ENCODE data around the gene SHQ1. TPM values are rescaled to one million over a fixed set of nuclear protein-coding genes. Genes with fewer than 3 reads are reported as not detected.
"Not testable (repeated sequence)": the region's sequence is repeated elsewhere in the genome, so short reads cannot be mapped to it uniquely, and the experiment has no call there.

SHQ1 gene
- total and polyA plus RNA-seq, 5 donors from 2014 or later = 14.5 to 26.3 (median 18.0) TPM

- not testable (repeated sequence) for H3K27me3 ChIP-seq (ENCODE audit: control insufficient read depth, insufficient read depth, low read length); H3K36me3 ChIP-seq (ENCODE audit: control insufficient read depth, insufficient read depth, low read length); ATAC-seq (ENCODE audit: low read depth in 2 of 2); H3K27ac Mint-ChIP-seq; H3K27ac ChIP-seq (ENCODE audit: insufficient read depth, low read length, poor library complexity, severe bottlenecking); H3K27me3 Mint-ChIP-seq; H3K4me1 Mint-ChIP-seq; H3K4me1 ChIP-seq (ENCODE audit: control insufficient read depth, insufficient read depth, low read length, poor library complexity, severe bottlenecking); DNase-seq; H3K9me3 ChIP-seq (ENCODE audit: control insufficient read depth in 2 of 2, low read length in 2 of 2); H3K4me3 ChIP-seq (ENCODE audit: low read depth, low read length); H3K36me3 Mint-ChIP-seq
- peaks cover 0 to 14% (median 1%) of the 10 kb centered on the region in 7 donors for H3K9me3 Mint-ChIP-seq
- peak overlapping the region in 1 of 4 donors; percentile 38 for H3K4me3 Mint-ChIP-seq
These were observed 115.4 kb downstream of the SHQ1 start for GRCh38 chr3:72732666-72733345.

- Mint-ChIP-seq H3K27ac (peak overlapping the region in 1 of 3 donors; percentile 14), H3K9me3 (peaks cover 0 to 6% (median 0%) of the 10 kb centered on the region in 7 donors), H3K4me1 (peaks cover 0 to 6% (median 0%) of the 10 kb centered on the region in 4 donors), H3K36me3 (peaks cover 4% of the 10 kb centered on the region), H3K27me3 (peaks cover 5% of the 10 kb centered on the region), H3K4me3 (no peak overlapping the region)
- DNase-seq (no peak), ATAC-seq (ENCODE audit: low read depth in 2 of 2) (no peak)
- no peaks in the 10 kb centered on the region for H3K4me1 ChIP-seq (ENCODE audit: control insufficient read depth, insufficient read depth, low read length, poor library complexity, severe bottlenecking)
- H3K4me3 ChIP-seq (ENCODE audit: low read depth, low read length) = no peak overlapping the region
- H3K27me3 ChIP-seq (ENCODE audit: control insufficient read depth, insufficient read depth, low read length) = no peaks in the 10 kb centered on the region
- no peak overlapping the region for H3K27ac ChIP-seq (ENCODE audit: insufficient read depth, low read length, poor library complexity, severe bottlenecking)
- no peaks in the 10 kb centered on the region for H3K36me3 ChIP-seq (ENCODE audit: control insufficient read depth, insufficient read depth, low read length)
- peaks cover 0 to 2% of the 10 kb centered on the region in 2 experiments for H3K9me3 ChIP-seq (ENCODE audit: control insufficient read depth in 2 of 2, low read length in 2 of 2)
These were observed 119.2 kb downstream of the SHQ1 start for GRCh38 chr3:72728958-72729467.

- DNase-seq = no peak
- ATAC-seq (ENCODE audit: low read depth in 2 of 2) = no peak
- Mint-ChIP-seq H3K27ac (no peak overlapping the region), H3K4me3 (no peak overlapping the region), H3K4me1 (peaks cover 0 to 6% (median 3%) of the 10 kb centered on the region in 4 donors), H3K9me3 (peaks cover 0 to 6% (median 2%) of the 10 kb centered on the region in 7 donors), H3K27me3 (peaks cover 5% of the 10 kb centered on the region), H3K36me3 (peaks cover 4% of the 10 kb centered on the region)
- no peak overlapping the region for H3K4me3 ChIP-seq (ENCODE audit: low read depth, low read length)
- H3K9me3 ChIP-seq (ENCODE audit: control insufficient read depth in 2 of 2, low read length in 2 of 2) = peaks cover 0 to 2% of the 10 kb centered on the region in 2 experiments
- H3K36me3 ChIP-seq (ENCODE audit: control insufficient read depth, insufficient read depth, low read length) = no peaks in the 10 kb centered on the region
- no peaks in the 10 kb centered on the region for H3K27me3 ChIP-seq (ENCODE audit: control insufficient read depth, insufficient read depth, low read length)
- H3K4me1 ChIP-seq (ENCODE audit: control insufficient read depth, insufficient read depth, low read length, poor library complexity, severe bottlenecking) = no peaks in the 10 kb centered on the region
- no peak overlapping the region for H3K27ac ChIP-seq (ENCODE audit: insufficient read depth, low read length, poor library complexity, severe bottlenecking)
These were observed 119.8 kb downstream of the SHQ1 start for GRCh38 chr3:72728329-72728889.

- Mint-ChIP-seq H3K27ac (no peak overlapping the region), H3K36me3 (peaks cover 4% of the 10 kb centered on the region), H3K27me3 (peaks cover 5% of the 10 kb centered on the region), H3K4me3 (no peak overlapping the region), H3K4me1 (peaks cover 0 to 6% (median 4%) of the 10 kb centered on the region in 4 donors), H3K9me3 (peaks cover 0 to 5% (median 0%) of the 10 kb centered on the region in 7 donors)
- ATAC-seq (ENCODE audit: low read depth in 2 of 2) (no peak), DNase-seq (no peak)
- Histone ChIP-seq H3K4me1 (ENCODE audit: control insufficient read depth, insufficient read depth, low read length, poor library complexity, severe bottlenecking) (no peaks in the 10 kb centered on the region), H3K4me3 (ENCODE audit: low read depth, low read length) (no peak overlapping the region), H3K27me3 (ENCODE audit: control insufficient read depth, insufficient read depth, low read length) (no peaks in the 10 kb centered on the region), H3K36me3 (ENCODE audit: control insufficient read depth, insufficient read depth, low read length) (no peaks in the 10 kb centered on the region), H3K9me3 (ENCODE audit: control insufficient read depth in 2 of 2, low read length in 2 of 2) (no peaks in the 10 kb centered on the region), H3K27ac (ENCODE audit: insufficient read depth, low read length, poor library complexity, severe bottlenecking) (no peak overlapping the region)
These were observed 120.5 kb downstream of the SHQ1 start for GRCh38 chr3:72727726-72728125.

- ATAC-seq (ENCODE audit: low read depth in 2 of 2) (no peak), DNase-seq (no peak)
- no peak overlapping the region for H3K27ac Mint-ChIP-seq
- peaks cover 0 to 6% (median 4%) of the 10 kb centered on the region in 4 donors for H3K4me1 Mint-ChIP-seq
- H3K27me3 Mint-ChIP-seq = peaks cover 5% of the 10 kb centered on the region
- Histone ChIP-seq H3K36me3 (ENCODE audit: control insufficient read depth, insufficient read depth, low read length) (no peaks in the 10 kb centered on the region), H3K27ac (ENCODE audit: insufficient read depth, low read length, poor library complexity, severe bottlenecking) (no peak overlapping the region), H3K4me3 (ENCODE audit: low read depth, low read length) (no peak overlapping the region), H3K9me3 (ENCODE audit: control insufficient read depth in 2 of 2, low read length in 2 of 2) (no peaks in the 10 kb centered on the region), H3K27me3 (ENCODE audit: control insufficient read depth, insufficient read depth, low read length) (no peaks in the 10 kb centered on the region), H3K4me1 (ENCODE audit: control insufficient read depth, insufficient read depth, low read length, poor library complexity, severe bottlenecking) (no peaks in the 10 kb centered on the region)
- peaks cover 0 to 5% (median 0%) of the 10 kb centered on the region in 7 donors for H3K9me3 Mint-ChIP-seq
- H3K36me3 Mint-ChIP-seq = peaks cover 4% of the 10 kb centered on the region
- H3K4me3 Mint-ChIP-seq = no peak overlapping the region
These were observed 121.1 kb downstream of the SHQ1 start for GRCh38 chr3:72727172-72727571.

DNA sequence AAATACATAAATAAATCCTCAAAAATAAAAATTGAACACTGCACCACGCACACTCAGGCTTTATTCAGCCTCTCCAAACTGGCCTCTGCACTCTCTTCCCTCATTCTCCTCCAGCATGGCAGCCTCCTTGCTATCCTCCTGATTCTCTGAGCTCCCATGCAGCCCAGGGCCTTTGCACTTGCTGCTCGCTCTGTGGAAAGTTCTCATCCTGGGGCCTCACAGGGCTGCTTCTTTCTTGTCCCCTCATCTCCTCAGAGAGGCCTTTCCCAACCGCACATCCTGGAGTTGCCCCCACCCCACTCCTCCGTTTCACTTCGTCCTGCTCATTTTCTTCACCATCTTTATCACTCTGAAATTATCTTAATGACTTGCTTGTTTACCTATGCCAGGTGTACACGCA lies 123.0 kb downstream of the SHQ1 start:
- H3K27me3 ChIP-seq (ENCODE audit: control insufficient read depth, insufficient read depth, low read length) = no peaks in the 10 kb centered on the region
- no peaks in the 10 kb centered on the region for H3K36me3 ChIP-seq (ENCODE audit: control insufficient read depth, insufficient read depth, low read length)
- no peak overlapping the region for H3K27ac ChIP-seq (ENCODE audit: insufficient read depth, low read length, poor library complexity, severe bottlenecking)
- Mint-ChIP-seq H3K27ac (peak overlapping the region in 2 of 3 donors; percentile 37 to 70), H3K4me1 (peaks cover 0 to 12% (median 4%) of the 10 kb centered on the region in 4 donors), H3K27me3 (peaks cover 5% of the 10 kb centered on the region), H3K36me3 (peaks cover 4% of the 10 kb centered on the region), H3K9me3 (peaks cover 0 to 5% (median 0%) of the 10 kb centered on the region in 7 donors), H3K4me3 (no peak overlapping the region)
- DNase-seq (no peak), ATAC-seq (ENCODE audit: low read depth in 2 of 2) (no peak)
- H3K9me3 ChIP-seq (ENCODE audit: control insufficient read depth in 2 of 2, low read length in 2 of 2) = no peaks in the 10 kb centered on the region
- no peak overlapping the region for H3K4me3 ChIP-seq (ENCODE audit: low read depth, low read length)
- no peaks in the 10 kb centered on the region for H3K4me1 ChIP-seq (ENCODE audit: control insufficient read depth, insufficient read depth, low read length, poor library complexity, severe bottlenecking)

GRCh38 chr3:72724070-72724469 lies 124.2 kb downstream of the SHQ1 start:
- Mint-ChIP-seq H3K4me1 (peaks cover 0 to 12% (median 5%) of the 10 kb centered on the region in 4 donors), H3K27ac (no peak overlapping the region), H3K36me3 (peaks cover 4% of the 10 kb centered on the region), H3K9me3 (peaks cover 0 to 5% (median 0%) of the 10 kb centered on the region in 7 donors), H3K27me3 (peaks cover 3% of the 10 kb centered on the region), H3K4me3 (no peak overlapping the region)
- DNase-seq = no peak
- H3K27ac ChIP-seq (ENCODE audit: insufficient read depth, low read length, poor library complexity, severe bottlenecking) = no peak overlapping the region
- H3K4me3 ChIP-seq (ENCODE audit: low read depth, low read length) = no peak overlapping the region
- H3K36me3 ChIP-seq (ENCODE audit: control insufficient read depth, insufficient read depth, low read length) = no peaks in the 10 kb centered on the region
- H3K27me3 ChIP-seq (ENCODE audit: control insufficient read depth, insufficient read depth, low read length) = no peaks in the 10 kb centered on the region
- H3K4me1 ChIP-seq (ENCODE audit: control insufficient read depth, insufficient read depth, low read length, poor library complexity, severe bottlenecking) = no peaks in the 10 kb centered on the region
- no peak for ATAC-seq (ENCODE audit: low read depth in 2 of 2)
- H3K9me3 ChIP-seq (ENCODE audit: control insufficient read depth in 2 of 2, low read length in 2 of 2) = no peaks in the 10 kb centered on the region

All from CD4-positive, CD25-positive, alpha-beta regulatory T cell (primary cell).